Measurements from ENCODE around the gene GALNT13.

GALNT13 gene

GRCh38 chr2:153946036-153946435, 74.3 kb downstream of the GALNT13 start:
- no peak for FAIRE-seq

- no peak for FAIRE-seq
Measured at GRCh38 chr2:153953761-153954160, 82.0 kb downstream of the GALNT13 start.

- FAIRE-seq = no peak
Measured at GRCh38 chr2:153963256-153963655, 91.5 kb downstream of the GALNT13 start.

GRCh38 chr2:153967248-153967973, 95.7 kb downstream of the GALNT13 start:
- FAIRE-seq = no peak

- no peak for FAIRE-seq
Measured at GRCh38 chr2:153971250-153971649, 99.5 kb downstream of the GALNT13 start.

GRCh38 chr2:153971855-153972254, 100.1 kb downstream of the GALNT13 start:
- FAIRE-seq = no peak

- no peak for FAIRE-seq
Measured at GRCh38 chr2:153972412-153972811, 100.7 kb downstream of the GALNT13 start.

- no peak for FAIRE-seq
Measured at GRCh38 chr2:153986488-153987229, 114.9 kb downstream of the GALNT13 start.

- no peak for FAIRE-seq
Measured at GRCh38 chr2:153990771-153991170, 119.0 kb downstream of the GALNT13 start.

GRCh38 chr2:154013514-154013913, 141.8 kb downstream of the GALNT13 start:
- FAIRE-seq = no peak

GRCh38 chr2:154015233-154015632, 143.5 kb downstream of the GALNT13 start:
- FAIRE-seq = no peak

GRCh38 chr2:154029504-154029903, 157.8 kb downstream of the GALNT13 start:
- no peak for FAIRE-seq

GRCh38 chr2:154032220-154032619, 160.5 kb downstream of the GALNT13 start:
- no peak for FAIRE-seq

- no peak for FAIRE-seq
Measured at GRCh38 chr2:154046493-154046892, 174.8 kb downstream of the GALNT13 start.

- FAIRE-seq = no peak
Measured at GRCh38 chr2:154048905-154049304, 177.2 kb downstream of the GALNT13 start.

GRCh38 chr2:154049561-154049960, 177.8 kb downstream of the GALNT13 start:
- FAIRE-seq = no peak

- FAIRE-seq = no peak
Measured at GRCh38 chr2:154067124-154067523, 195.4 kb downstream of the GALNT13 start.

GRCh38 chr2:154078926-154079325, 207.2 kb downstream of the GALNT13 start:
- FAIRE-seq = no peak

GRCh38 chr2:154092571-154092970, 220.8 kb downstream of the GALNT13 start:
- no peak for FAIRE-seq

- no peak for FAIRE-seq
Measured at GRCh38 chr2:154093856-154094255, 222.1 kb downstream of the GALNT13 start.

- FAIRE-seq = no peak
Measured at GRCh38 chr2:154097833-154098398, 226.2 kb downstream of the GALNT13 start.

- no peak for FAIRE-seq
Measured at GRCh38 chr2:154120706-154121105, 249.0 kb downstream of the GALNT13 start.

GRCh38 chr2:154125891-154126290, 254.2 kb downstream of the GALNT13 start:
- FAIRE-seq = no peak

GRCh38 chr2:154130821-154131220, 259.1 kb downstream of the GALNT13 start:
- no peak for FAIRE-seq
